Activated naive CD4-positive, alpha-beta T cell treated with anti-CD3 and anti-CD28 coated beads, Interleukin-2, amount 50 U/mL, for 24 hours (primary cell): Measurements from ENCODE around the gene RAB18.
A peak's percentile ranks its signal among the peaks of the same experiment; 100 is the strongest.

ENCODE experiments used
- H3K27ac Mint-ChIP-seq: one replicate; pipeline ENCODE4 v1.8.0; 2021; ENCODE audit warnings: mild to moderate bottlenecking, mixed read lengths
- H3K27me3 Mint-ChIP-seq: one replicate; pipeline ENCODE4 v1.8.0; 2021; ENCODE audit warnings: mixed read lengths
- H3K36me3 Mint-ChIP-seq: one replicate; pipeline ENCODE4 v1.8.0; 2021; ENCODE audit warnings: mixed read lengths
- H3K4me1 Mint-ChIP-seq: one replicate; pipeline ENCODE4 v1.8.0; 2021; ENCODE audit warnings: mixed read lengths
- H3K4me3 Mint-ChIP-seq: one replicate; pipeline ENCODE4 v1.8.0; 2021; ENCODE audit warnings: mild to moderate bottlenecking, mixed read lengths
- H3K9me3 Mint-ChIP-seq: one replicate; pipeline ENCODE4 v1.8.0; 2021; ENCODE audit warnings: mixed read lengths

Gene RAB18

GRCh38 chr10:27527666-27528295 lies 23.7 kb downstream of the RAB18 start:
- Mint-ChIP-seq H3K36me3 (peaks cover 21% of the 10 kb centered on the region), H3K27ac (peak overlapping the region; percentile 82), H3K4me1 (peaks cover 87% of the 10 kb centered on the region), H3K27me3 (no peaks in the 10 kb centered on the region), H3K9me3 (no peaks in the 10 kb centered on the region), H3K4me3 (no peak overlapping the region)

GRCh38 chr10:27529010-27529783 lies 25.1 kb downstream of the RAB18 start:
- Mint-ChIP-seq H3K4me1 (peaks cover 76% of the 10 kb centered on the region), H3K4me3 (peak overlapping the region; percentile 0), H3K9me3 (no peaks in the 10 kb centered on the region), H3K36me3 (peaks cover 22% of the 10 kb centered on the region), H3K27me3 (no peaks in the 10 kb centered on the region), H3K27ac (peak overlapping the region; percentile 96)

GRCh38 chr10:27530477-27530876 lies 26.4 kb downstream of the RAB18 start:
- Mint-ChIP-seq H3K27ac (peak overlapping the region; percentile 88), H3K4me1 (peaks cover 63% of the 10 kb centered on the region)

GRCh38 chr10:27531336-27531847 lies 27.3 kb downstream of the RAB18 start:
- Mint-ChIP-seq H3K27me3 (no peaks in the 10 kb centered on the region), H3K36me3 (peaks cover 21% of the 10 kb centered on the region), H3K27ac (peak overlapping the region; percentile 85), H3K4me3 (no peak overlapping the region), H3K9me3 (no peaks in the 10 kb centered on the region), H3K4me1 (peaks cover 55% of the 10 kb centered on the region)

More at GRCh38 chr10:27530477-27530876, 26.4 kb downstream of the RAB18 start:
- Mint-ChIP-seq H3K27me3 (no peaks in the 10 kb centered on the region), H3K9me3 (no peaks in the 10 kb centered on the region), H3K36me3 (peaks cover 21% of the 10 kb centered on the region), H3K4me3 (no peak overlapping the region)

- Mint-ChIP-seq H3K27me3 (no peaks in the 10 kb centered on the region), H3K36me3 (peaks cover 22% of the 10 kb centered on the region), H3K4me1 (peaks cover 39% of the 10 kb centered on the region), H3K9me3 (no peaks in the 10 kb centered on the region), H3K27ac (no peak overlapping the region), H3K4me3 (no peak overlapping the region)
Observed at GRCh38 chr10:27534161-27534700, 30.1 kb downstream of the RAB18 start.

GRCh38 chr10:27535317-27535716 lies 31.2 kb downstream of the RAB18 start:
- Mint-ChIP-seq H3K27ac (no peak overlapping the region), H3K4me3 (no peak overlapping the region), H3K4me1 (peaks cover 31% of the 10 kb centered on the region), H3K9me3 (no peaks in the 10 kb centered on the region), H3K27me3 (no peaks in the 10 kb centered on the region), H3K36me3 (peaks cover 19% of the 10 kb centered on the region)

GRCh38 chr10:27536437-27536836 lies 32.3 kb downstream of the RAB18 start:
- no peaks in the 10 kb centered on the region for H3K9me3 Mint-ChIP-seq
- no peak overlapping the region for H3K4me3 Mint-ChIP-seq
- peaks cover 13% of the 10 kb centered on the region for H3K36me3 Mint-ChIP-seq
- H3K27ac Mint-ChIP-seq: no peak overlapping the region
- no peaks in the 10 kb centered on the region for H3K27me3 Mint-ChIP-seq
- peaks cover 31% of the 10 kb centered on the region for H3K4me1 Mint-ChIP-seq

GRCh38 chr10:27537166-27537565 lies 33.1 kb downstream of the RAB18 start:
- Mint-ChIP-seq H3K27me3 (no peaks in the 10 kb centered on the region), H3K4me1 (peaks cover 32% of the 10 kb centered on the region), H3K27ac (no peak overlapping the region), H3K36me3 (peaks cover 14% of the 10 kb centered on the region), H3K9me3 (no peaks in the 10 kb centered on the region), H3K4me3 (no peak overlapping the region)

GRCh38 chr10:27537787-27538186 lies 33.7 kb downstream of the RAB18 start:
- Mint-ChIP-seq H3K9me3 (no peaks in the 10 kb centered on the region), H3K4me1 (peaks cover 38% of the 10 kb centered on the region), H3K27ac (peak overlapping the region; percentile 24), H3K27me3 (no peaks in the 10 kb centered on the region), H3K4me3 (no peak overlapping the region), H3K36me3 (peaks cover 14% of the 10 kb centered on the region)

GRCh38 chr10:27540672-27541071 lies 36.6 kb downstream of the RAB18 start:
- Mint-ChIP-seq H3K27ac (no peak overlapping the region), H3K36me3 (peaks cover 11% of the 10 kb centered on the region), H3K4me3 (no peak overlapping the region)

GRCh38 chr10:27541796-27542729 lies 38.0 kb downstream of the RAB18 start:
- Mint-ChIP-seq H3K36me3 (peaks cover 11% of the 10 kb centered on the region), H3K27ac (no peak overlapping the region), H3K4me1 (peaks cover 41% of the 10 kb centered on the region), H3K9me3 (no peaks in the 10 kb centered on the region), H3K27me3 (no peaks in the 10 kb centered on the region), H3K4me3 (no peak overlapping the region)

More at GRCh38 chr10:27540672-27541071, 36.6 kb downstream of the RAB18 start:
- peaks cover 41% of the 10 kb centered on the region for H3K4me1 Mint-ChIP-seq
- H3K9me3 Mint-ChIP-seq: no peaks in the 10 kb centered on the region
- no peaks in the 10 kb centered on the region for H3K27me3 Mint-ChIP-seq

- H3K9me3 Mint-ChIP-seq: no peaks in the 10 kb centered on the region
- peaks cover 14% of the 10 kb centered on the region for H3K36me3 Mint-ChIP-seq
- H3K27ac Mint-ChIP-seq: no peak overlapping the region
- H3K4me1 Mint-ChIP-seq: peaks cover 38% of the 10 kb centered on the region
- no peaks in the 10 kb centered on the region for H3K27me3 Mint-ChIP-seq
- H3K4me3 Mint-ChIP-seq: no peak overlapping the region
Observed at GRCh38 chr10:27542812-27543211, 38.7 kb downstream of the RAB18 start.

GRCh38 chr10:27547047-27547446 lies 42.9 kb downstream of the RAB18 start:
- no peak overlapping the region for H3K27ac Mint-ChIP-seq
- no peak overlapping the region for H3K4me3 Mint-ChIP-seq
- H3K36me3 Mint-ChIP-seq: peaks cover 7% of the 10 kb centered on the region
- H3K9me3 Mint-ChIP-seq: no peaks in the 10 kb centered on the region
- peaks cover 10% of the 10 kb centered on the region for H3K4me1 Mint-ChIP-seq
- H3K27me3 Mint-ChIP-seq: no peaks in the 10 kb centered on the region

- H3K4me1 Mint-ChIP-seq: peaks cover 6% of the 10 kb centered on the region
- peaks cover 7% of the 10 kb centered on the region for H3K36me3 Mint-ChIP-seq
- no peaks in the 10 kb centered on the region for H3K27me3 Mint-ChIP-seq
- H3K27ac Mint-ChIP-seq: no peak overlapping the region
- H3K4me3 Mint-ChIP-seq: no peak overlapping the region
- no peaks in the 10 kb centered on the region for H3K9me3 Mint-ChIP-seq
Observed at GRCh38 chr10:27547482-27547881, 43.4 kb downstream of the RAB18 start.

GRCh38 chr10:27550823-27551222 lies 46.7 kb downstream of the RAB18 start:
- Mint-ChIP-seq H3K27me3 (no peaks in the 10 kb centered on the region), H3K4me1 (no peaks in the 10 kb centered on the region), H3K4me3 (no peak overlapping the region)

More at GRCh38 chr10:27550823-27551222, 46.7 kb downstream of the RAB18 start:
- H3K27ac Mint-ChIP-seq: no peak overlapping the region
- peaks cover 4% of the 10 kb centered on the region for H3K36me3 Mint-ChIP-seq
- no peaks in the 10 kb centered on the region for H3K9me3 Mint-ChIP-seq
